Measurements from ENCODE around the gene DIP2A. TPM values are rescaled to one million over a fixed set of nuclear protein-coding genes. Genes with fewer than 3 reads are reported as not detected.

Gene DIP2A
- polyA plus RNA-seq, 1 donor from 2014 or later = 45.0 TPM

DNA sequence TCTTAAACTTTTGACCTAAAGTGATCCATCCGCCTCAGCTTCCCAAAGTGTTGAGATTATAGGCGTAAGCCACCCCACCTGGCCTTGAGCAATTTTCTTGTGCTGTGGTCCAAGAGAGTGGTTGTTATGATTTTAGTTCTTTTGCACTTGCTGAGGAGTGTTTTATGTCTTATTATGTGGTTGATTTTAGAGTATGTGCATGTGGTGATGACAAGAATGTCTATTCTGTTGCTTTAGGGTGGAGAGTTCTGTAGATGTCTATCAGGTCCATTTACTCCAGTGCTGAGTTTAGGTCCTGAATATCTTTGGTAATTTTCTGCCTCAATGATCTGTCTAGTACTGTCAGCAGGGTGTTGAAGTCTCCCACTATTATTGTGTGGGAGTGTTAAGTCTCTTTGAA, 157.4 kb downstream of the DIP2A start:
- no peaks in the 10 kb centered on the region for H3K27me3 ChIP-seq (ENCODE audit: insufficient read depth, low read depth, low read length)
- H3K4me3 ChIP-seq (ENCODE audit: low read length) = no peak overlapping the region
- H3K9me3 ChIP-seq (ENCODE audit: low read length) = no peaks in the 10 kb centered on the region
- TF ChIP-seq RAD21 (conservative IDR thresholded peaks at IDR 0.05) (no peak), POLR2AphosphoS5 (IDR thresholded peaks at IDR 0.05) (no peak), EP300 (conservative IDR thresholded peaks at IDR 0.05; ENCODE audit: poor library complexity, severe bottlenecking) (no peak), EZH2 (IDR thresholded peaks at IDR 0.05; ENCODE audit: borderline replicate concordance, insufficient read depth, low read length, poor library complexity, severe bottlenecking) (no peak), MXI1 (conservative IDR thresholded peaks at IDR 0.05; ENCODE audit: poor library complexity, severe bottlenecking) (no peak), SMC3 (conservative IDR thresholded peaks at IDR 0.05; ENCODE audit: poor library complexity) (no peak), TAF1 (IDR thresholded peaks at IDR 0.05; ENCODE audit: low read depth) (no peak)
- TF ChIP-seq, protein P1, sequence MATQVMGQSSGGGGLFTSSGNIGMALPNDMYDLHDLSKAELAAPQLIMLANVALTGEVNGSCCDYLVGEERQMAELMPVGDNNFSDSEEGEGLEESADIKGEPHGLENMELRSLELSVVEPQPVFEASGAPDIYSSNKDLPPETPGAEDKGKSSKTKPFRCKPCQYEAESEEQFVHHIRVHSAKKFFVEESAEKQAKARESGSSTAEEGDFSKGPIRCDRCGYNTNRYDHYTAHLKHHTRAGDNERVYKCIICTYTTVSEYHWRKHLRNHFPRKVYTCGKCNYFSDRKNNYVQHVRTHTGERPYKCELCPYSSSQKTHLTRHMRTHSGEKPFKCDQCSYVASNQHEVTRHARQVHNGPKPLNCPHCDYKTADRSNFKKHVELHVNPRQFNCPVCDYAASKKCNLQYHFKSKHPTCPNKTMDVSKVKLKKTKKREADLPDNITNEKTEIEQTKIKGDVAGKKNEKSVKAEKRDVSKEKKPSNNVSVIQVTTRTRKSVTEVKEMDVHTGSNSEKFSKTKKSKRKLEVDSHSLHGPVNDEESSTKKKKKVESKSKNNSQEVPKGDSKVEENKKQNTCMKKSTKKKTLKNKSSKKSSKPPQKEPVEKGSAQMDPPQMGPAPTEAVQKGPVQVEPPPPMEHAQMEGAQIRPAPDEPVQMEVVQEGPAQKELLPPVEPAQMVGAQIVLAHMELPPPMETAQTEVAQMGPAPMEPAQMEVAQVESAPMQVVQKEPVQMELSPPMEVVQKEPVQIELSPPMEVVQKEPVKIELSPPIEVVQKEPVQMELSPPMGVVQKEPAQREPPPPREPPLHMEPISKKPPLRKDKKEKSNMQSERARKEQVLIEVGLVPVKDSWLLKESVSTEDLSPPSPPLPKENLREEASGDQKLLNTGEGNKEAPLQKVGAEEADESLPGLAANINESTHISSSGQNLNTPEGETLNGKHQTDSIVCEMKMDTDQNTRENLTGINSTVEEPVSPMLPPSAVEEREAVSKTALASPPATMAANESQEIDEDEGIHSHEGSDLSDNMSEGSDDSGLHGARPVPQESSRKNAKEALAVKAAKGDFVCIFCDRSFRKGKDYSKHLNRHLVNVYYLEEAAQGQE (IDR thresholded peaks at IDR 0.05; ENCODE audit: borderline replicate concordance) = no peak
- TF ChIP-seq, protein P2, sequence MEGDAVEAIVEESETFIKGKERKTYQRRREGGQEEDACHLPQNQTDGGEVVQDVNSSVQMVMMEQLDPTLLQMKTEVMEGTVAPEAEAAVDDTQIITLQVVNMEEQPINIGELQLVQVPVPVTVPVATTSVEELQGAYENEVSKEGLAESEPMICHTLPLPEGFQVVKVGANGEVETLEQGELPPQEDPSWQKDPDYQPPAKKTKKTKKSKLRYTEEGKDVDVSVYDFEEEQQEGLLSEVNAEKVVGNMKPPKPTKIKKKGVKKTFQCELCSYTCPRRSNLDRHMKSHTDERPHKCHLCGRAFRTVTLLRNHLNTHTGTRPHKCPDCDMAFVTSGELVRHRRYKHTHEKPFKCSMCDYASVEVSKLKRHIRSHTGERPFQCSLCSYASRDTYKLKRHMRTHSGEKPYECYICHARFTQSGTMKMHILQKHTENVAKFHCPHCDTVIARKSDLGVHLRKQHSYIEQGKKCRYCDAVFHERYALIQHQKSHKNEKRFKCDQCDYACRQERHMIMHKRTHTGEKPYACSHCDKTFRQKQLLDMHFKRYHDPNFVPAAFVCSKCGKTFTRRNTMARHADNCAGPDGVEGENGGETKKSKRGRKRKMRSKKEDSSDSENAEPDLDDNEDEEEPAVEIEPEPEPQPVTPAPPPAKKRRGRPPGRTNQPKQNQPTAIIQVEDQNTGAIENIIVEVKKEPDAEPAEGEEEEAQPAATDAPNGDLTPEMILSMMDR (IDR thresholded peaks at IDR 0.05; ENCODE audit: poor library complexity, severe bottlenecking) = no peak
- H3K36me3 ChIP-seq (ENCODE audit: insufficient read depth, low read length) = no peaks in the 10 kb centered on the region
- no peaks in the 10 kb centered on the region for H3K9me2 ChIP-seq (ENCODE audit: insufficient read depth, low read length)
- H3K79me2 ChIP-seq (replicated peaks; ENCODE audit: insufficient read depth, low read length) = no peaks in the 10 kb centered on the region
- H2AFZ ChIP-seq (ENCODE audit: low read depth, low read length) = no peak overlapping the region
- H3F3A ChIP-seq (ENCODE audit: insufficient read depth, low read length, poor library complexity, severe bottlenecking) = no peaks in the 10 kb centered on the region
- H3K4me2 ChIP-seq (ENCODE audit: low read length) = no peak overlapping the region
- no peaks in the 10 kb centered on the region for H4K20me1 ChIP-seq (ENCODE audit: insufficient read depth)
- no peak overlapping the region for H3K9ac ChIP-seq (ENCODE audit: low read length)
- H3K27ac ChIP-seq (ENCODE audit: low read length) = no peak overlapping the region

DNA sequence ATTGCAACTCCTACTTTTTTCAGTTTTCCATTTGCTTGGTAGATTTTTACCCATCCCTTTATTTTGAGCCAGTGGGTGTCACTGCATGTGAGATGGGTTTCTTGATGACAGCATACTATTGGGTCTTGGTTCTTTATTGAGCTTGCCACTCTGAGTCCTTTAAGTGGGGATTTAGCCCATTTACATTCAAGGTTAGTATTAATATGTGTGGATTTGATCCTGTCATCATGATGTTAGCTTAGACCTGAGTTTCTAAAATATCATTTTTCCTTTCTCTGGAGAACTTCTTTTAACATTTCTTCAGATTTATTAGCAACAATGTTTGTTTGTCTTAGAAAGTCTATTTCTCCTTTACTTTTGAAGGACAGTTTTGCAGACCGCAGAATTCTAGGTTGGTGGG, 158.0 kb downstream of the DIP2A start:
- H3F3A ChIP-seq (ENCODE audit: insufficient read depth, low read length, poor library complexity, severe bottlenecking) = no peaks in the 10 kb centered on the region
- H3K9me3 ChIP-seq (ENCODE audit: low read length) = no peaks in the 10 kb centered on the region
- TF ChIP-seq EZH2 (IDR thresholded peaks at IDR 0.05; ENCODE audit: borderline replicate concordance, insufficient read depth, low read length, poor library complexity, severe bottlenecking) (no peak), MXI1 (conservative IDR thresholded peaks at IDR 0.05; ENCODE audit: poor library complexity, severe bottlenecking) (no peak), EP300 (conservative IDR thresholded peaks at IDR 0.05; ENCODE audit: poor library complexity, severe bottlenecking) (no peak)
- TF ChIP-seq, protein P2 (IDR thresholded peaks at IDR 0.05; ENCODE audit: poor library complexity, severe bottlenecking) = no peak
- TF ChIP-seq, protein P1 (IDR thresholded peaks at IDR 0.05; ENCODE audit: borderline replicate concordance) = no peak
- no peak overlapping the region for H3K9ac ChIP-seq (ENCODE audit: low read length)
- no peak overlapping the region for H2AFZ ChIP-seq (ENCODE audit: low read depth, low read length)
- H3K79me2 ChIP-seq (replicated peaks; ENCODE audit: insufficient read depth, low read length) = no peaks in the 10 kb centered on the region
- H3K4me3 ChIP-seq (ENCODE audit: low read length) = no peak overlapping the region
- no peak overlapping the region for H3K27ac ChIP-seq (ENCODE audit: low read length)
- H3K9me2 ChIP-seq (ENCODE audit: insufficient read depth, low read length) = no peaks in the 10 kb centered on the region
- no peak overlapping the region for H3K4me2 ChIP-seq (ENCODE audit: low read length)
- no peaks in the 10 kb centered on the region for H3K36me3 ChIP-seq (ENCODE audit: insufficient read depth, low read length)
- no peaks in the 10 kb centered on the region for H3K27me3 ChIP-seq (ENCODE audit: insufficient read depth, low read depth, low read length)
- H4K20me1 ChIP-seq (ENCODE audit: insufficient read depth) = no peaks in the 10 kb centered on the region
